ENCODE results near the gene KANK3.
"Not testable (repeated sequence)": the region's sequence is repeated elsewhere in the genome, so short reads cannot be mapped to it uniquely, and the experiment has no call there.

The KANK3 gene

DNA sequence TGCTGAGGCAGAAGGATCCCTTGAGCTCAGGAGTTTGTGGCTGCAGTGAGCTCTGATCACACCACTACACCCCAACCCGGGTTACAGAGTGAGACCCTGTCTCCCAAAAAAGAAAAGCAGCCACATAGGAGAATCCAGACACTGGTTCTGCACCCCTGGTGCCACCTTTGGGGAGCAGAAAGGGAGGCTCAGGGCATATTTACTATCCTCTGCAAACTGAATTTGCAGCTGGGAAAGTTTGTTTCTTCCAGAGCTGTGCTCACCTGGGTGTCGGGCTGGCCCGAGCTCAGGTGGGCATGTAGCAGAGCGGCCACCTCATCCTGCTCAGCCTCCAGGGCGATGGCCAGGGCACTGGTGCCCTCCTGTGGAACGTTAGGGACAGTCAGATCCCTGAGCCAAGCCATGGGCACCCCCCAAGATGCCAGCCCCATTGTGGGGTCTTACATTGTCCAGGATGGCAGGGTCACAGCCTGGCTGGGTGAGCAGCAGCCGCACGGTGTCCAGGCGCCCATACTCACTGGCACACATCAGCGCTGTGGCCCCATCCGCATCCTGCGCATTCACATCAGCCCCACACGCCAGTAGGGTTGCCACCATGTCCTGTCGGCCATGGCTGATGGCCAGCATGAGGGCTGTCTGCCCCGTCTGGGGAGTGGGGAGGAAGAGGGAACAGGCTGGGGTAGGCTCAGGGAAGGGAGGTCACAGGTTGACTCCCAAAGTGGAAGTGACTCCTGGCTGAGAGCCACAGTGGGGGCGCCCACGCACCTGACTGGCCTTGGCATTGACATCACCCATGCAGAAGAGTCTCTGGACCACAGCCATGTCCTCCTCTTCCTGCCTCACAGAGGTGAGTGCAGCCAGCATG is 18.6 kb downstream of the KANK3 start:
- DNase-seq (ENCODE audit: low read depth, low spot score) = no peak
- no peak overlapping the region for H3K4me3 ChIP-seq (ENCODE audit: low read length)

DNA sequence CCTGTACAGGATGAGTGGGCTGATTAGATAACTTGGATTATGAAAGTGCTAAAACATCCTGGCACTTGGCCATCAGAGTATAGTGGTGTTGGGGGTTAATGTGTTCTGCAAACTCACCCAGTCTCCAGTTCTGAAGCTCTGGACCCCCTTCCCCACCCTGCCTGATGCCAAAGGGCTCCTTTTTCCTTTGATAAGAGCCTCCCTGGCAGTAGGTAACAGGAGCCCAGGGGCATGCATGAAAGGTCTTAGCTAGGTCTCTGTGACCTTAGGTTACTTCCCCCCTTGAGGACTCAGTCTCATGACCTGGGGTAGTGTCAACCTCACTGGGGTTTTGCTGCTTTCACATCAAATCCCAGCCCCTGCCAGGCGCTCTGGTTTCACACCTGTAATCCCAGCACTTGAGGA is 19.3 kb downstream of the KANK3 start:
- DNase-seq (ENCODE audit: low read depth, low spot score) = no peak
- no peak overlapping the region for H3K4me3 ChIP-seq (ENCODE audit: low read length)

DNA sequence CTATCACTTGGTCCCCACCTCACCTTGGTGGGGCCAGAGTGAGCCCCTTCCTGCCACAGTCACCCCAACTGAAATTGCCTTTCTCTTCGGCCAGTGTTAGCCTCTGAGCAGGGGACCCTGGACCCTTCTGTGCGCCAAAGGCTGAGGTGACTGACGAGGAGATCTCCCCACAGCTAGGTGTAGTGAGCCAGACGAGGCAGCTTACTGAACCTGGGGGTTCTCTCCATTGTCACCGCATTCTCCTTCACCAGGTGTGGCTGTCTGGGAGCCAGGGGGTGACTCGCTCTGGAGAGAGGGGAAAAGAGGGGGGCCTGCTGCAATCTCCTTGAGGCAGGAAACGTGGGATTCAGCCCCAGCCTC is 20.4 kb downstream of the KANK3 start:
- no peak for DNase-seq (ENCODE audit: low read depth, low spot score)
- peak overlapping the region; percentile 100 for H3K4me3 ChIP-seq (ENCODE audit: low read length)

DNA sequence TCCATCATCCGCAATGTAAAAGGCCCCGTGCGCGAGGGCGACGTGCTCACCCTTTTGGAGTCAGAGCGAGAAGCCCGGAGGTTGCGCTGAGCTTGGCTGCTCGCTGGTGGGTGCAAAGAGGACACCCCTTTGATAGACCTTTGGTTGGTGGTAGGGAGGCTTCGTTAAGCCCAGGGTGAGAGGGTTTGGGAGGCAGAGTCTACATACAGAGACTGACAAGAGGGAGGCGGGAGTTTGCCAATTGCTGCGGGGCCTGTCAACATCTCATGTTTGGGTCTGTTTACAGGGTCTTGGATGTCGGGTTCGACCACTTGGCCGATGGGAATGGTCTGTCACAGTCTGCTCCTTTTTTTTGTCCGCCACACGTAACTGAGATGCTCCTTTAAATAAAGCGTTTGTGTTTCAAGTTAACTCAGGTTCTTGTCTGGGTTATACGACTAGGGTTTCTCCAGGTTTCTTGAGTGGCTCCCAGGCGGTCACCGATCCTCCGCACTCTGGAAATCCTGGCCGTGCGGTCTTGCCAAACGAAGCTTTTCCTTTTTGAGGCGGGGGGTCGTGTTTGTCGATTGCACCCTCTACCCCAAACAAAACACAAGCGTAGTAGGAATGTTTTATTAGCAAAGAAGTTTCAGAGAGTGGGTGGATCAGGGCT is 20.9 kb downstream of the KANK3 start:
- peak overlapping the region; percentile 100 for H3K4me3 ChIP-seq (ENCODE audit: low read length)
- DNase-seq (ENCODE audit: low read depth, low spot score) = no peak

DNA sequence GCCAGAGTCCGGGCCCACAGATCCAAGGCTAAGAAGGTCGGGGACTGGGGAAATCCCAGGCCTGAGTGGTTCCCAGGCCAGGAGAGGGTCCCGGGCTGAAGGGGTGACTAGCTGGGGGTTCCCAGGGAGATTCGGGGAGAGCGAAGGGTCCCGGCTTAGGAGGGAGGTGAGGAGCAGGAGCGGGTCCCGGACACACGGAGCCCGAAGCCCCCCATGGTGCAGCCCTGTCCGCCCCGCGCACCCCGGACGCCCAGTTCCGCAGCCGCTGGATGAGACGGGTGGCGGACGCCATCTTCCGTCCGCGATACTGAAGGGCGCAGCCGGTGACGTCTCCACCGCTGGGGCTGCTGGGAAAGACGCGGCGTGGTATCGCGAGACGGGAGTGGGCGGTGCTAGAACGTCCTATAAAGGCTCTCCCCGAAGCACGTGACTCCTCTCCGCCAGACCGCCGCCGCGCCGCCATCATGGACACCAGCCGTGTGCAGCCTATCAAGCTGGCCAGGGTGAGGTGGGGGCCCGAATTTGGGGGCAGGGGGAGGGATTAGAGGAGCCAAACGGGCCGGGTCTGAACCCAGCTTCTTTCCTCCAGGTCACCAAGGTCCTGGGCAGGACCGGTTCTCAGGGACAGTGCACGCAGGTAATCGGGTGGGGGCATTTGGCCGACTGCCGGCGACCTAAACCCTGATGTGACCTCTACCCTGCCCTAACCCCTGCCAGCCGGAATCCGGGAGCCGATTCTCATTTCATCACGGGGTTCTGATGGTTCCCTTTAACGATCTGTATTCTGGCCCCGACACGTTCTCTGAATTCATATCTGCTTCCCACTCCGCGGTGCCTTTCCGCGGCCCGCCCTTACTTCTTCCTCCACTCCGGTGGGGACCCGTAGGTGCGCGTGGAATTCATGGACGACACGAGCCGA is 21.7 kb downstream of the KANK3 start, which contains the start of the genes NDUFA7 and RPS28:
TSS of gene NDUFA7 (minus strand) at position 309 of the 919 bp plus-strand sequence. CDS start at position 292, 17 bp downstream.
TSS of gene RPS28 (plus strand) at position 430 of the 919 bp plus-strand sequence. CDS start at position 465, 35 bp downstream.
- peak; percentile 94 for DNase-seq (ENCODE audit: low read depth, low spot score)
- peak within 1 kb of the TSS; percentile 100 for H3K4me3 ChIP-seq (ENCODE audit: low read length)

DNA sequence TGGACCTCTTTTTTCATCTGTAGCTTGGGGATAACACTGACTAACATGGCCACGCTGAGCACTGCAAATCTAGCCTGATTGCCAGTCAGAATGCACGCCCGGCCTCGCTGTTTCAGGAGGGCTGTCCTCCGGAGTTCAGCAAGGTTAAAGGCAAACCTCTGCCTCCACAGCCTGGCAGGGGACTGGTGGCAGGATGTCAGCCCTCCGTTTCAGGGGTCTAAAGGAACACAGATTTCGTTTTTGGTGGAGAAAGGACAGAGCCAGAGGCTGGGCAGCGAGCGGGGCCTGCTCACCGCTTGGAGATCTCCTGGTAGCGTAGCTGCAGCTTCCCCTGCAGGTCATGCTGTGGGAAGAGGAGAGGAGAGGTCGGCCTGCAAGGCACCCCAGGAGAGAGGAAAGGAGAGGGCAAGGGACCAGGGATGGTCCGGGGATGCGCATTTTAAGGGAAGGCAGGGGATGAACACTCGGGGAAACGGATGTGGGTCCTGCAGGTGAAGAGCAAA is 22.4 kb downstream of the KANK3 start:
- no peak for DNase-seq (ENCODE audit: low read depth, low spot score)

DNA sequence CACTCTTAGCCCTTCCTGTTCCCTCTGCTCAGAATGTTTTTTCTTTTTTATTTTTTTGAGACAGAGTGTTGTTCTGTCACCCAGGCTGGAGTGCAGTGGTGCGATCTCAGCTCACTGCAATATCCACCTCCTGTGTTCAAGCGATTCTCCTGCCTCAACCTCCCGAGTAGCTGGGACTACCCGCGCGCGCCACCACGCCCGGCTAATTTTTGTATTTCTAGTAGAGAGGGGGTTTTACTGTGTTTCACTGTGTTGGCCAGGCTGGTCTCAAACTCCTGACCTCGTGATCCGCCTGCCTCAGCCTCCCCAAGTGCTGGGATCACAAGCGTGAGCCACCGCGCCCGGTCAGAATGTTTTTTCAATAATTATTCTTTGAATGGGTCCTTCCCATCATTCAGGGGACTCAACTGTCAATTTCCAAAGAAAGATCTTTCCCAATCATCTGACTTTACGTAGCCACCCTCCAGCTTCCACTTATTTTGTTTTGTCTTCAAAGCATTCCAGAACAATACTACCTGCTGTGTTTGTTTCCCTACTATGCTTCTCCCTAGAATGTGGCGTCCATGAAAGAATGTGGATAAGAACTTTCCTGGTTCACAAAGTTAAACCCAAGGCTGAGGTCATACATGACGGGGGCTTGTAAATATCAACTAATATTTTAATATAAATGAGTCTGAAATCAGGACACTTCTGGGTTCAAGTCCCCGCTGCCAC is 23.1 kb downstream of the KANK3 start:
- no peak for DNase-seq (ENCODE audit: low read depth, low spot score)
- peak overlapping the region; percentile 100 for H3K4me3 ChIP-seq (ENCODE audit: low read length)

More for the DNA sequence above, 22.4 kb downstream of the KANK3 start:
- H3K4me3 ChIP-seq (ENCODE audit: low read length) = peak overlapping the region; percentile 100

DNA sequence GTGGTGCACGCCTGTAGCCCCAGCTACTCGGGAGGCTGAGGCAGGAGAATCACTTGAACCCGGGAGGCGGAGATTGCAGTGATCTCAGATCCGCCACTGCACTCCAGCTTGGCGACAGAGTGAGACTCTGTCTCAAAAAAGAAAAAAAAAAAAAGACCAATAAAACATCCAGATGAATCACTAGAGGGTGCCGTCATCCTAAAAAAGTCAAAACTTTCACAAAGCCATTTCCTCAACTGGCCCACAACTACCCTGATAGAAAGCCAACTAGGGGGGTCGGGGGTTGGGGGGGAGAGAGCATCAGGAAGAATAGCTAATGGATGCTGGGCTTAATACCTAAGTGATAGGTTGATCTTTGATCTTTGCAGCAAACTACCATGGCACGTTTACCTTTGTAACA is 24.2 kb downstream of the KANK3 start:
- DNase-seq (ENCODE audit: low read depth, low spot score) = peak; percentile 42
- H3K4me3 ChIP-seq (ENCODE audit: low read length) = not testable (repeated sequence)

DNA sequence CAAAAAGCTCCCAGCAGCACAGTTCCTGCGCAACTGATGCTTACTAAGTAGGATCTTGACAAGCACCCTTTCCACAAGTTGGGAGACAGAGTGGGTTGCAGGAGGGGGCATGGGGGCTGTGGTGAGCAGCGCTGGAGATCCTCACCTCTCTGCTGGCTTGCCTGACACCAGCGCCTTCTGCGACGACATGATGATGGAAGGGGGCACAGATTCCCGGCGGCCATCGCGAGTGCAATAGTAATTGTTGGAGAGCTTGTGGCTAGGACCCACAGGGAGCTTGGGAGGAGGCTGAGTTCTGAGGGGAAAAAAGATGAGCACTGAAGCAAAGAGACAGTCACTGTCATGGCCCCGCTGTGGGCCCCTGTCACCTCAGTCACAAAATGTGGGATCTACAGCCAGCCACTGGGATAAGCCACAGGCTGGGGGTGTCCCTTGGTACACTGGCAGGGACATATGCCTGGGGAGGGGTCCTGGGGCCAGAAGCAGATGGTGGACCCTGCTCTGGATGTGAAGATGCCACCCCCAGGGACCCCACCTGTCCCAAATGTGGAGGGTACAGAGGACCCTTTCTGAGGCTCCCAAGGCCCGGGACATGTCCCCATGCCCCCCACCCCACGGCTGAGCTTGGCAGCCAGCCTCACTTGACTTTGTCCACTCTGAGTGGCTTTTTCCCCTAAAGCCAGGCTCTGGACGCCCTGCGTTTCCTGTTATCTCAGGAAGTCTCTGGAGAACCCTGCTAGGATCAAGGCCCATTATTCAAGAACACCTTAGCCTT is 26.5 kb downstream of the KANK3 start:
- no peak overlapping the region for H3K4me3 ChIP-seq (ENCODE audit: low read length)
- no peak for DNase-seq (ENCODE audit: low read depth, low spot score)

DNA sequence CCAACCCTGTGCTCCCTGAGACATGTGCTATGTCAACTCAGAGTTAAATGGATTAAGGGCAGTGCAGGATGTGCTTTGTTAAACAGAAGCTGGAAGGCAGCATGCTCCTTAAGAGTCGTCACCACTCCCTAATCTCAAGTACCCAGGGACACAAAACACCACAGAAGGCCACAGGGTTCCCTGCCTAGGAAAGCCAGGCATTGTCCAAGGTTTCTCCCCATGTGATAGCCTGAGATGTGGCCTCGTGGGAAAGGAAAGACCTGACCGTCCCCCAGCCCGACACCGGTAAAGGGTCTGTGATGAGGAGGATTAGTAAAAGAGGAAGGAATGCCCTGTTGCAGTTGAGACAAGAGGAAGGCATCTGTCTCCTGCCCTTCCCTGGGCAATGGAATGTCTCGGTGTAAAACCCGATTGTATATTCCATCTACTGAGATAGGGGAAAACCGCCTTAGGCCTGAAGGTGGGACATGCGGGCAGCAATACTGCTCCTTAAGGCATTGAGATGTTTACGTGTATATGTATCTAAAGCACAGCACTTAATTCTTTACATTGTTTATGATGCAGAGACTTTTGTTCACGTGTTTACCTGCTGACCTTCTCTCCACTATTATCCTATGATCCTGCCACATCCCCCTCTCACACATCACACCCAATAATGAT is 28.0 kb downstream of the KANK3 start:
- DNase-seq (ENCODE audit: low read depth, low spot score); H3K4me3 ChIP-seq (ENCODE audit: low read length): not testable (repeated sequence)

DNA sequence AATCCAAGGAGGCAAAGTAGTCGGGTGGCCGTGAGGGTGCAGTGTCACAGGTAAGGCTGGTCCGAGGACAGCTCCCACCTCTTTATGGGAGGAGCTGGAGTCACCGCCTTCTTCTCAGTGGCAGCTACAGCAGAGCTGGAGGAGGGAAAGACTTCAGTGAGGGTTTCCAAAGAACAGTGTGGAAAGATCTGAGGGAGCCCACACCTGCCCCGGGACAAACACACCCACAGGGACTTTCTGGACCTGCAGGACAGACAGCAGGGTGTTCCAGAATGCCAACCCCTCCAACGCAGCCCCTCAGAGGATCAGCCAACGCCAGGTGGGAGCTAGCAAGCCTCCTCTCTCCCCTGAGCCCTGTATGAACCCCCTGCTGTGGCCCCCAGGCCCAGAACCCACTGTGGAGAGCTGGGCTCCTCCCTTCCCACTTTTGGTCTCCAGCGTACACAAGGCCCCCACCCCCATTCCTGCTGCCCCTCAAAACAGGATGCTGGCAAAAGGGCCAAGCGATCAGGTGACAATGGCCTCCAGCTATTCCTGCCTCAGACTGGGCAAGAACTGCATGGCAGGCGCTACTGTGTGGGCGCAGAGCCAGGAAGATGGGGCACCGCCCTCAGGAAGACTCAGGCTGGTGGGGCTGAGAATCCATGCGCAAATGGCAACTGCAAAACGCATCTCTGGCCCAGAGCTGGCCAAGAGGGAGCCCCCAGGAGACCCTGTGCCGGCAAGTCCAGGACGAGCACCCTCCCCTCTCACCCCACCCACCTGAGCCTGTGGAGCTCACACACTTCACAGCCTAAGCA is 31.4 kb downstream of the KANK3 start:
- DNase-seq (ENCODE audit: low read depth, low spot score) = no peak
- H3K4me3 ChIP-seq (ENCODE audit: low read length) = no peak overlapping the region

DNA sequence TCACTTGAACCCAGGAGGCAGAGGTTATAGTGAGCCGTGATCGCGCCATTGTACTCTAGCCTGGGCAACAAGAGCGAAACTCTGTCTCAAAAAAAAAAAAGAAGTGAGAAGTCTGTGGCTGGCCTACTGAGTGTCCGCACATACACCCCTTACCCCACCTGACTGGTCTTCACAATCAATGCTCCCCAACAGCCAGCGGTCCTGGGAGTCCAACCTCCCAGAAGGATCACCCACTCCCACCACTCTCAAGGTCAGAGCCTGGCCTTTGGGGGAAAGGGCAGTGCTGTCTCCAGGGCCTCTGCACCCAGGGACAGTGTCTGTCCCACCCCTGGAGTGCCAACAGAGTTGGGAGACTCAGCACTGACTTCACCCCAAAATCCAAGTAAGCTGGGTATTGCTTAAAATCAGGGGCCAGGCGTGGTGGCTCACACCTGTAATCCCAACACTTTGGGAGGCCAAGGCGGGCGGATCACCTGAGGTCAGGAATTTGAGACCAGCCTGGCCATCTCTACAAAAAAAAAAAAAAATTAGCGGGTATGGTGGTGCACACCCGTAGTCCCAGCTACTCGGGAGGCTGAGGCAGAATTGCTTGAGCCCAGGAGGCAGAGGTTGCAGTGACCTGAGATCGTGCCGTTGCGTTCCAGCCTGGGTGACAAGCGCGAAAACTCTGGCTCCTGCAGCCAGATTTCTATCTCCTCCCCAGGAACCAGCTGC is 32.6 kb downstream of the KANK3 start:
- H3K4me3 ChIP-seq (ENCODE audit: low read length) = no peak overlapping the region
- DNase-seq (ENCODE audit: low read depth, low spot score) = no peak

DNA sequence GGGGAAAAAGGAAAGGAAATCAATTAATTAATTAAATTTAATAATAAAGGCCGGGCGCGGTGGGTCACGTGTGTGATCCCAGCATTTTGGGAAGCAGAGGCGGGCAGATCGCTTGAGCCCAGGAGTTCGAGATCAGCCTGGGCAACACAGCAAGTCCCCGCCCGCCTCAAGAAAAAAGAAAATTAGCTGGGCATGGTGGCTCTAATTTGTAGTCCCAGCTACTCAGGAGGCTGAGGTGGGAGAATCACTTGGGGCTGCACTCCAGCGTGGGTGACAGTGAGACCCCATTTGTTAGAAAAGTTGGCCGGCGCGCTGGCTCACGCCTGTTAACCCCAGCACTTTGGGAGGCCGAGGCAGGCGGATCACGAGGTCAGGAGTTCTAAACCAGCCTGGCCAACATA is 34.2 kb downstream of the KANK3 start:
- no peak for DNase-seq (ENCODE audit: low read depth, low spot score)
- peak overlapping the region; percentile 67 for H3K4me3 ChIP-seq (ENCODE audit: low read length)

DNA sequence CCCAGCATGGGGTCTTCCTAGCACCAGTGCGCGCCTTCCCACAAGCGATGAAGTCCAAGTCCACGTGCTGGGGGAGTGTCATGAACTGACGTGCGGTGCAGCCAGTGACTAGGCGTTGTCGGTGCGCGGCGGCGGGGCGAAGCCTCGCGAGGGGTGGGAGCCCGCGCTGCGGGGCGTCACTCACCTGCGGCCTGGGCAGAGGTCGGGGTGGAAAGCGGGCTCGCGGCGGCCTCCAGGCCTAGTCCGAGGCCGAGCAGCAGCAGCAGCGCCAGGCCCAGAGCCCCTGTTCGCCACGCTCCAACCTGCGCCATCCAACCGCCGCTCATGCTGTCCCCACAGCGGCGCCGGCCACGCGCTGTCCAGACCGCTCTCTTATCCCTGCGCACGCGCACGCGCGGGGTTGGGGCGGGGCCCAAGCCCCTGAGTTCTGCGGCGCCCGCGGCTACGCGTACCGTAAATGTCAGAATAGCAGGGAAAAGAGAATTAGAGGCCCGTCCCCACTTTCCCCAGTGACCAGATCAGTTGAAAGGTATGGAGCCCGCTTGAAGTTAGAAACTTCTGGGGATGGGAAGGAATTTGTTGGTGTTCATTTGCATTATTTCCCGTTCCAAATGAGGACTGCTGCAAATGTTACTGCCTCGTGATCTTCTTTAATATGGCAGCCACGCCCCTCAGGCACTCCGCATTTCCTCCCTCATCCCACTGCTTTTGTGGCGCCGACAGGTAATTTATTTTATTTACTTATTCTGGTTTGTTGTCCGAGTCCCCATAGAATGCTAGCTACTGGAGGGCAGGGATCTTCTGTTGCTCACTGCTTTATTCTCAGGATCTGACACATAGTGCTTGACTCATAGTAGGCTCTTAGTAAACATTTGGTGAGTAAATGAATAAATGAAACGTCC is 34.8 kb downstream of the KANK3 start, which contains the start of gene CD320:
TSS of gene CD320 (minus strand) at position 394 of the 902 bp plus-strand sequence. CDS start at position 326, 68 bp downstream.
- DNase-seq (ENCODE audit: low read depth, low spot score) = peak; percentile 88
- peak within 1 kb of the TSS; percentile 67 for H3K4me3 ChIP-seq (ENCODE audit: low read length)

DNA sequence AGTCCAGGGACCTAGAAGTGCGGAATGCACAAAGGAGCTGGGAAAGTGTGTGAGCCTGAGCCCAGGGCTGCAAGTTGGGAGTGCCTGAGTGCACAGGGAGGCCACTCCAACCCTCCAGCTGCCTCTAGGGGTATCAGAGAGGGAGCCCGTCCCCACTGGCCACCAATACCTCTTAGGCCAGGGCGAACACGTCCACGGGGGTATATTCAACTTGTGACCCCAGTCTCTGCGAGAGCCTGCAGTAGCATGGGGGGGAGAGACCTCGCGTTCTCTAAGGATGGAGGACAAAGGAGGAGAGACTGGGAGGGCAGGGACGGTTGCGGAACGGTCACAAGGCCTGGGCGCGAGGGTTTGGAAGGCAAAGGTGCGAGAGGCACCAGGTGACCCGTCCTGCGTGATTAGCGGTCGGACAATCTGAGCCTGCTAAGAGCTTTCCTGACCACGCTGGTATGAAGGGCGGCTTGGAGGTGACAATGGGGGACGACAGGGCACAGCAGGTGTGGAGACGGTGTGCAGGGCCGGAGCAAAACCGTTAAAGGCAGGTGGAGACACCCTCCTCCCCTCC is 35.6 kb downstream of the KANK3 start:
- no peak for DNase-seq (ENCODE audit: low read depth, low spot score)
- peak overlapping the region; percentile 67 for H3K4me3 ChIP-seq (ENCODE audit: low read length)

Measured in Jurkat, Clone E6-1 (cell line).